Small intestine (tissue), 16 donors: ENCODE measurements around the gene WDFY2. TPM values are rescaled to one million over a fixed set of nuclear protein-coding genes. Genes with fewer than 3 reads are reported as not detected.
"Not testable (repeated sequence)": the region's sequence is repeated elsewhere in the genome, so short reads cannot be mapped to it uniquely, and the experiment has no call there.

ENCODE experiments used
- DNase-seq, 2 donors: peaks; one replicate each; pipeline versions ENCODE4 v3.0.0 to v3.0.0-alpha.2; 2013
- FAIRE-seq: peaks from 2 replicates; lab custom pipeline; 2012; peaks lifted over from hg19 to GRCh38; lab: Jason Lieb, UNC
- H3K27ac ChIP-seq, 3 donors: one replicate each; pipeline ENCODE4 v1.5.1; 2013; ENCODE audit warnings: low read length in 2 of 3, mild to moderate bottlenecking in 2 of 3, control low read depth in 1 of 3, inconsistent platforms in 1 of 3, low read depth in 1 of 3, moderate library complexity in 1 of 3
- H3K27me3 ChIP-seq, 3 donors: one replicate each; pipeline ENCODE4 v1.6.1; 2013; ENCODE audit warnings: low read length in 3 of 3, inconsistent platforms in 1 of 3; ENCODE audit not compliant: control insufficient read depth in 3 of 3, insufficient read depth in 3 of 3
- H3K36me3 ChIP-seq, 3 donors: one replicate each; pipeline ENCODE4 v1.6.1; 2013; ENCODE audit warnings: low read length in 3 of 3, inconsistent platforms in 1 of 3, low read depth in 1 of 3, mild to moderate bottlenecking in 1 of 3, moderate library complexity in 1 of 3; ENCODE audit not compliant: control insufficient read depth in 3 of 3, insufficient read depth in 2 of 3
- H3K4me1 ChIP-seq, 3 donors: one replicate each; pipeline ENCODE4 v1.6.1; 2013; ENCODE audit warnings: low read length in 2 of 3, inconsistent platforms in 1 of 3, low read depth in 1 of 3, mild to moderate bottlenecking in 1 of 3, moderate library complexity in 1 of 3; ENCODE audit not compliant: control insufficient read depth in 3 of 3, insufficient read depth in 2 of 3
- H3K4me3 ChIP-seq, 3 donors: one replicate each; pipeline ENCODE4 v1.5.1; 2013; ENCODE audit warnings: low read length in 3 of 3, control low read depth in 1 of 3, inconsistent platforms in 1 of 3, low read depth in 1 of 3, mild to moderate bottlenecking in 1 of 3, moderate library complexity in 1 of 3
- H3K9me3 ChIP-seq, 2 donors: one replicate each; pipeline ENCODE4 v1.6.1; 2013; ENCODE audit warnings: low read depth in 1 of 2, low read length in 1 of 2; ENCODE audit not compliant: control insufficient read depth in 2 of 2, insufficient read depth in 1 of 2
- WGBS, 3 donors: extraction: QIAGEN DNeasy Blood & Tissue Kit; methylation state at CpG; one replicate each; pipeline ENCODE4 v1.1.7; 2013; 5-methylcytosine and 5-hydroxymethylcytosine counted together
- long read RNA-seq, 10 donors: transcript quantifications; one replicate each; lab custom pipeline, GENCODE V29; 2026
- polyA plus RNA-seq, 4 donors: library from polyadenylated mRNA; stranded (reverse) in 3 of 4; unstranded in 1 of 4; fragments of 200-250 nt in 3 of 4; fragments of 120-200 nt in 1 of 4; gene quantifications; one replicate each; pipeline versions ENCODE4 v1.2.1 to v1.2.3, GENCODE V29; 2013
- donor health status: healthy with polysubstance abuse.
- donor health status: control.
- donor health status: control.
- donor health status: Bipolar disorder and iron deficiency.
- donor health status: healthy.

WDFY2 gene, protein sequence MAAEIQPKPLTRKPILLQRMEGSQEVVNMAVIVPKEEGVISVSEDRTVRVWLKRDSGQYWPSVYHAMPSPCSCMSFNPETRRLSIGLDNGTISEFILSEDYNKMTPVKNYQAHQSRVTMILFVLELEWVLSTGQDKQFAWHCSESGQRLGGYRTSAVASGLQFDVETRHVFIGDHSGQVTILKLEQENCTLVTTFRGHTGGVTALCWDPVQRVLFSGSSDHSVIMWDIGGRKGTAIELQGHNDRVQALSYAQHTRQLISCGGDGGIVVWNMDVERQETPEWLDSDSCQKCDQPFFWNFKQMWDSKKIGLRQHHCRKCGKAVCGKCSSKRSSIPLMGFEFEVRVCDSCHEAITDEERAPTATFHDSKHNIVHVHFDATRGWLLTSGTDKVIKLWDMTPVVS
- 1 to 10 TPM in 2 of 4 donors, under 1 TPM in 2; 0.81 to 5.4 (median 1.7) TPM for polyA plus RNA-seq
- long read RNA-seq, donor 1 = 0 reads
- long read RNA-seq, donor 2, full-length matches to known transcripts = 2 of 2 reads
- long read RNA-seq, donor 2, partial matches to known transcripts = 0 of 2 reads
- long read RNA-seq, donor 2, other reads (novel, unspliced or antisense) = 0 of 2 reads
- long read RNA-seq, donor 3, full-length matches to known transcripts = 2 of 2 reads
- long read RNA-seq, donor 3, partial matches to known transcripts = 0 of 2 reads
- long read RNA-seq, donor 3, other reads (novel, unspliced or antisense) = 0 of 2 reads
- long read RNA-seq, donor 4 = 0 reads
- long read RNA-seq, donor 5, full-length matches to known transcripts = 1 of 1 reads
- long read RNA-seq, donor 5, partial matches to known transcripts = 0 of 1 reads
- long read RNA-seq, donor 5, other reads (novel, unspliced or antisense) = 0 of 1 reads
- long read RNA-seq, donor 6, full-length matches to known transcripts = 1 of 1 reads
- long read RNA-seq, donor 6, partial matches to known transcripts = 0 of 1 reads
- long read RNA-seq, donor 6, other reads (novel, unspliced or antisense) = 0 of 1 reads
- long read RNA-seq, donor 7 = 0 reads
- long read RNA-seq, donor 8 = 0 reads
- long read RNA-seq, donor 9 = 0 reads
- long read RNA-seq, donor 10, full-length matches to known transcripts = 2 of 2 reads
- long read RNA-seq, donor 10, partial matches to known transcripts = 0 of 2 reads
- long read RNA-seq, donor 10, other reads (novel, unspliced or antisense) = 0 of 2 reads

DNA sequence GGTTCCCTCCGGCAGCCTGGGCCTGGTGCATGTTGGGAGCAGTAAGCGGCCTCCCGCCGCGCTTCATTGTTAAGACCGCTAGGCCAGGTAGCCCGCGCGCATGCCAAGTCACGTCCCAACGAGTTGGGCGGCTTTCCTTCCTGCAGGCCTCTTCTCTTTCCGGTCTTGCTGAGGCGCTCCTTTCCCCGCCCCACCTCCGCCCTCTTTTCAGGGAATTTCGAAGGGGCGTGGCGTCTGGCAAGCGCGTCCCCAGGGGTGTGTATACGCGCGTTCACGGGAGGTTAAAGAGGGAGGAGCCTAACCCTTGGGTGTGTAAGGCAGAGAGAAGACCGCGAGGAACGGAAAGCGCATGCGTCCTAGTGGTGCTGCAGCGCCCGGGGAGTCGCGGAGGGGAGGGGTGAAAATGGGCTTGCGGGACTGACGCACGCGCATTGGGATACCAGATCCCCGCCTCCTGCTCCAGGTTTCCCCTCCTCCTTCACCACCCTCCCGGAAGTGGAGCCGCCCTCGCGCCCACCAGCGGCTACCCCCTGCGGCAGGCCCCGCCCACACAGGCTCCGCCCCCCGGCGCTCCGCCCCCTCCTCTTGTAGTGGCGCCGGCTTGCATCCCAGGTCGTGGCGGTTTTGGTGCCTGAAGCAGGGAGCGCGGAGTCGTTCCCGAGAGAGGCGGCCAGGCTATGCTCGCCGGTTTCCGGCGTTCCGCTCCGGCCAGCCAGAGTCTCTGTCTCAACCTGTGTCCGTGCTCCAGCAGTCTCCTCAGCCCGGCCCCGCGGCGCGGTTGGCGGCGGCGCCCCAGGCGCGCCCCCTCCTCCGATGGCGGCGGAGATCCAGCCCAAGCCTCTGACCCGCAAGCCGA is at the start of gene WDFY2:
Gene WDFY2 (plus strand): TSS at position 588 of the 856 bp plus-strand sequence. CDS start 226 bp downstream, at position 814.
- peak; percentile 100 for DNase-seq
- Histone ChIP-seq H3K27me3 (no peaks in the 10 kb centered on the region), H3K27ac (peak within 1 kb of the TSS; percentile 77 to 93 (median 83)), H3K4me3 (peak within 1 kb of the TSS; percentile 69 to 76 (median 72)), H3K36me3 (no peaks in the 10 kb centered on the region), H3K9me3 (no peaks in the 10 kb centered on the region), H3K4me1 (peaks cover 2 to 12% (median 6%) of the 10 kb centered on the region in 3 donors)
- WGBS, 3 donors = 0 to 1% (median 1%) methylated on average over 61 to 81 of the region's 81 CpGs
- peak; percentile 62 for FAIRE-seq

DNA sequence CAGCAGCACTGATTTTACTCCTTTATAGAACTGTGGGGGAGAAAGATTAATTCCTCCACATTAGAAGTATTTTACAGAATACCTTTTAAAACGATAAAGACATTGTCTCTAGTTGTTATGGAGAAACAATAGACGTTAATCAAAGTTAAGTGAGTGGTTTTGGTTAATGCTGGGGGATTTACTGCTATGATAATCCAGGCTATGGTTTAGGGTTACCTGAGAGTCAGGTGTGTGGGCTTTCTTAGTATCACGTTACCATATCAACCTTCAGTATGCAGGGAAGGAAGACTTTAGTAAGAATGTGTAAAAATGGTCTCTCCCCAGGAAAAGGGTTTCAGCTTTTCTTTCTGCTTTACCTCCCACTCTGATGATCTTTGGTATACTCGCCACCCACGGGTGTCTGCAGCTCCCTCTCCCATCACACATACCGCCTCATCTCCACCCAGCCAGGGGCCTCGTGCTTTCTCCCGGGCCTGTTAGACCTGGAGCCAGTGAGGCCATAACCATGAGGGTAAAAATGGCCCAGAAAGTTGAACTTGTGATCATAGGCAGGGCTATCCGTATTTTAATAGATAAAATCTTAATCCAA is 45.6 kb upstream of the WDFY2 start:
- DNase-seq (no peak), FAIRE-seq (no peak)
- no peaks in the 10 kb centered on the region for H3K36me3 ChIP-seq
- H3K27ac ChIP-seq = no peak overlapping the region
- H3K4me3 ChIP-seq = no peak overlapping the region
- no peaks in the 10 kb centered on the region for H3K27me3 ChIP-seq
- 80 to 84% (median 83%) methylated on average over 9 of the region's 9 CpGs for WGBS, 3 donors
- no peaks in the 10 kb centered on the region for H3K9me3 ChIP-seq
- H3K4me1 ChIP-seq = peaks cover 0 to 7% (median 0%) of the 10 kb centered on the region in 3 donors

DNA sequence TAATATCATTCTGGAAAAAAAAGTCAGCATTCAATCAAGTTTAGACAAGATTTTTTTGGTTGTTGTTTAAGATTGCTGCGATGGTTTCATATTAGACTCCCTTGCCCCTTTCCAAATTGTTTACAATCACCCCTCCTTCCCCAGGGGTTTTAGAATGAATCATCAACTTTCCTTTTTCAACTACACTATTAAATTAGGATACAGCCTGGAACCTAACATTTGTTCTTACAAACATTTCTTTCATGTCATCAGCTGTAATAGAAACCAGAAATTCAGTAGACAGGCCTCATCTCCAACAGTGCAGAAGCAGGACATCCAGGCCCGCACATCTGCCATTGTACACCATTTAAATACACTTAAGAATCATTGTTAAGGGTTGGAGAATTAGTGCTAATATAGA is 44.4 kb upstream of the WDFY2 start:
- no peaks in the 10 kb centered on the region for H3K36me3 ChIP-seq
- no peaks in the 10 kb centered on the region for H3K9me3 ChIP-seq
- H3K27me3 ChIP-seq = no peaks in the 10 kb centered on the region
- WGBS, 3 donors = 72 to 92% (median 78%) methylated on average over 2 of the region's 2 CpGs
- no peak for DNase-seq
- H3K4me3 ChIP-seq = no peak overlapping the region
- no peak overlapping the region for H3K27ac ChIP-seq
- H3K4me1 ChIP-seq = peaks cover 0 to 7% (median 0%) of the 10 kb centered on the region in 3 donors
- FAIRE-seq = no peak

DNA sequence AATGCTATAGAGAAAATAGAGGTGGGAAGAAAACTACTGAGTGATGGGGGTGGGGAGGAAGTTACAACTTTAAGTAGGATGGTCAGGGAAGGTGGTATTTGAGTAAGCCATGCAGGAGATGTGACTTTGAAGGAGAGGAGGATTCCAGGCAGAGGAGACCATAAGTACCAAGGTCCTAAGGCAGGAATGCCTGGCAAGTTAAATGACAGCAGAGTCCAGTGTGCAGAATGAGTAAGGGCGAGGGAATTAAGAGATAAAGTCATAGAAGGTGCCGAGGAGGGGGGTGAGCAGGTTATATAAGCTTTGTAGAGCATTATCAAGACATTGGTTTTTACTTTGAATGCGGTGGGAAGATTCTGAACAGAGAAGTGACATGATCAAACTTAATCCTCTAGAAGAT is 43.2 kb upstream of the WDFY2 start:
- FAIRE-seq (no peak), DNase-seq (peak; percentile 14 to 42)
- H3K4me1 ChIP-seq = peaks cover 0 to 7% (median 0%) of the 10 kb centered on the region in 3 donors
- H3K9me3 ChIP-seq = no peaks in the 10 kb centered on the region
- no peaks in the 10 kb centered on the region for H3K36me3 ChIP-seq
- 26 to 67% (median 47%) methylated on average over 3 of the region's 3 CpGs for WGBS, 3 donors
- no peaks in the 10 kb centered on the region for H3K27me3 ChIP-seq
- no peak overlapping the region for H3K27ac ChIP-seq
- no peak overlapping the region for H3K4me3 ChIP-seq

DNA sequence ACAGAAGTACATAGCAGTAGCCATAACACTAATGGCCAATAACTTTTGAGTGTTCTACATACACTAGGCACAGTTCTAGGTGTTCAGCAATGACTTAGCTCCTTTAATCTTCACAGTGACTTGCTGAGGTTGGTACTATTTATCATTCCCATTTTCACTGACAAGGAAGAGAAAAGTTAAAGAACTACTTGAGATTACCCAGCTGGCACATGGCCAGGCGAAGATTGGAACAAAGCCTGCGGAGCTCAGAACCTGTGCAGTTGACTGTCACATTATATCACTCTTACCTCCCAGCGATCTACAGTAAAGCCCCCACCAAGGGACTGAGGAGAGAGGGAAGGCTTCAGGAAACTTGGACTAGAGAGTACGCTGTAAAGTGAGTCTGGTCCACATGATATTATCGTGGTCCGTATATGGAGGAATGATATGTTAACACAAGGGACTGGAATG is 42.4 kb upstream of the WDFY2 start:
- DNase-seq (peak; percentile 42 to 59), FAIRE-seq (no peak)
- H3K9me3 ChIP-seq = no peaks in the 10 kb centered on the region
- H3K27me3 ChIP-seq = no peaks in the 10 kb centered on the region
- no peak overlapping the region for H3K27ac ChIP-seq
- no peak overlapping the region for H3K4me3 ChIP-seq
- peaks cover 0 to 7% (median 0%) of the 10 kb centered on the region in 3 donors for H3K4me1 ChIP-seq
- 13 to 42% (median 29%) methylated on average over 6 of the region's 6 CpGs for WGBS, 3 donors
- H3K36me3 ChIP-seq = no peaks in the 10 kb centered on the region

DNA sequence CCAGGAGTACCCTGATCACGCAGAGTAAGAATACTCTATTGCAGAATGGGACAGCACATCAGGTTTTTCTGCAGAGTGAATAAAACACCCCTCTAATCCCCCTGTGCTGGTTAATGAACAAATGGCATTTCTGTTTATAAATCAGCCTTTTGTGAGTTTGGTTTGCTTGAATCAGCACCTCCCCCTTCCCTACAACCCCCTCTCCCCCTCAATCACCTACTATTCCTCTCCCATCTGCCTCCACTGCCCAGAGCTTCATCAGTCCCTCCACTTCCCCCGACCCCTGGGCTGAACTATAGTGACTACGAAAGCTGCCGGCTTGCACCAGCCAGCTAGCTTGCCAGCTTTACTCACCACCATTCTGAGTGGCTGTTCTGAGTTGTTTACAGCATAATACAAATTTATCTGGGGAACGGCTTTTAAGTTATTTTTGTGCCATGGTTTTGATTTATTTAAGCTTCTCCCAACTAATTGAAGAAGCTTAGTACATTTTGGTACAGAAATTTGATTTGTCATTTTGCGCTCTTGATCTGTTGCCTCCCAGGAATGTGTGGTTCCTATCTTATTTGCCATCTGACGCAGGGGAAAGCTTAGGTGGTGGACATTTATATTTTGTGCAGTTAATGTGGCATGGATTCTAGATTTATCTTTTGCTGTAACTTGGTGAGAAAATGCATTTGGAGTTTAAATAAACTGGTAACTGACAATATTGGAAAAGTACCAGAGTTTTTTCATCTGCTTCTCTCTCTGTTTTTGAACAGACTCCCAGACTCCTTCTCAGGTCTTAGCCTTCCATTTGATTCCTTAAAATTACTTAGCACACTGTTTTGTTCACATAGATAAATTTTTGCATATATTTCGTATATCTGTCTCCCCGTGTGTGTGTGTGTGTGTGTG is 41.7 kb upstream of the WDFY2 start:
- H3K27ac ChIP-seq = no peak overlapping the region
- no peaks in the 10 kb centered on the region for H3K36me3 ChIP-seq
- FAIRE-seq = no peak
- peaks cover 0 to 7% (median 0%) of the 10 kb centered on the region in 3 donors for H3K4me1 ChIP-seq
- 53 to 60% (median 55%) methylated on average over 9 of the region's 9 CpGs for WGBS, 3 donors
- H3K9me3 ChIP-seq = no peaks in the 10 kb centered on the region
- DNase-seq = no peak
- H3K4me3 ChIP-seq = no peak overlapping the region
- H3K27me3 ChIP-seq = no peaks in the 10 kb centered on the region

DNA sequence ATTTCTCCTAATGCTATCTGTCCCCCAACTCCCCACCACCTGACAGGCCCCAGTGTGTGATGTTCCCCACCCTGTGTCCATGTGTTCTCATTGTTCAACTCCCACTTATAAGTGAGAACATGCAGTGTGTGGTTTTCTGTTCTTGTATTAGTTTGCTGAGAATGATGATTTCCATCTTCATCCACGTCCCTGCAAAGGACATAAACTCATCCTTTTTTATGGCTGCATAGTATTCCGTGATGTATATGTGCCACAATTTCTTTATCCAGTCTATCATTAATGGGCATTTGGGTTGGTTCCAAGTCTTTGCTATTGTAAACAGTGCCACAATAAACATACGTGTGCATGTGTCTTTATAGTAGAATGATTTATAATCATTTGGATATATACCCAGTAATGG is 38.8 kb upstream of the WDFY2 start:
- not testable (repeated sequence) for H3K27me3 ChIP-seq, H3K4me1 ChIP-seq, H3K4me3 ChIP-seq, DNase-seq, H3K9me3 ChIP-seq, FAIRE-seq, H3K27ac ChIP-seq, H3K36me3 ChIP-seq
- 60 to 80% (median 67%) methylated on average over 3 of the region's 3 CpGs for WGBS, 3 donors
